Measurements from ENCODE around the gene PRF1. TPM values are rescaled to one million over a fixed set of nuclear protein-coding genes. Genes with fewer than 3 reads are reported as not detected.

PRF1 gene
- total and polyA plus RNA-seq, 2 experiments from 2014 or later: 0.13 TPM; not detected in 1

GRCh38 chr10:70551971-70552422 is 50.5 kb downstream of the PRF1 start:
- no peak overlapping the region for H3K4me2 ChIP-seq
- no peak for ATAC-seq
- no peak overlapping the region for H3K27ac Mint-ChIP-seq

More at GRCh38 chr10:70551971-70552422, 50.5 kb downstream of the PRF1 start:
- Histone ChIP-seq H3K36me3 (ENCODE audit: insufficient read depth) (no peaks in the 10 kb centered on the region), H3F3A (replicated peaks; ENCODE audit: low read depth) (no peaks in the 10 kb centered on the region), H2AFZ (no peak overlapping the region), H3K4me1 (ENCODE audit: insufficient read depth) (no peaks in the 10 kb centered on the region; the same call in 1 of the 2 replicates), H4K20me1 (replicated peaks; ENCODE audit: insufficient read depth) (no peaks in the 10 kb centered on the region), H3K79me2 (replicated peaks; ENCODE audit: insufficient read depth) (no peaks in the 10 kb centered on the region), H3K27me3 (ENCODE audit: insufficient read depth) (no peaks in the 10 kb centered on the region), H3K9me2 (ENCODE audit: insufficient read depth) (no peaks in the 10 kb centered on the region), H3K27ac (ENCODE audit: low read depth) (0 out of 2 replicates have a peak overlapping the region, but pooled peaks have one; percentile 45), H3K4me3 (no peak overlapping the region)
- DNase-seq (ENCODE audit: low spot score): no peak
- no peaks in the 10 kb centered on the region for H3K9me3 Mint-ChIP-seq
- peaks cover 12% of the 10 kb centered on the region; the same call in 2 of the 3 replicates for H3K4me1 Mint-ChIP-seq
- peaks cover 9% of the 10 kb centered on the region for H3K27me3 Mint-ChIP-seq (ENCODE audit: insufficient read depth, low read depth, poor library complexity)
- no peak for TF ChIP-seq ZNF462 (CRISPR knock-in tag; IDR thresholded peaks at IDR 0.05)
- no peak for TF ChIP-seq NANOG (IDR thresholded peaks at IDR 0.05; ENCODE audit: borderline replicate concordance)
- TF ChIP-seq JUNB (IDR thresholded peaks at IDR 0.05; ENCODE audit: unreplicated experiment): no peak
- TF ChIP-seq POLR2AphosphoS5 (IDR thresholded peaks at IDR 0.05; ENCODE audit: low read depth): no peak
- no peak overlapping the region for H3K4me3 Mint-ChIP-seq
- H3K36me3 Mint-ChIP-seq (ENCODE audit: low read depth): peaks cover 36% of the 10 kb centered on the region
